Mesothelial cell of epicardium (in vitro differentiated cells): ENCODE measurements around the gene TEFM. TPM values are rescaled to one million over a fixed set of nuclear protein-coding genes. Genes with fewer than 3 reads are reported as not detected.

Experiments
- DNase-seq, 2 experiments: peaks; one replicate each; pipeline ENCODE4 v3.0.0; 2021; ENCODE audit warnings: low spot score in 2 of 2; ENCODE audit not compliant: unreplicated experiment in 2 of 2
- H3K27ac Mint-ChIP-seq: 2 replicates; pipeline ENCODE4 v1.8.0; 2021; ENCODE audit warnings: mixed read lengths
- H3K27me3 Mint-ChIP-seq: 2 replicates; pipeline ENCODE4 v1.8.0; 2021; ENCODE audit warnings: low read depth, mixed read lengths
- H3K36me3 Mint-ChIP-seq: 2 replicates; pipeline ENCODE4 v1.8.0; 2021; ENCODE audit warnings: mixed read lengths
- H3K4me1 Mint-ChIP-seq: 2 replicates; pipeline ENCODE4 v1.8.0; 2021; ENCODE audit warnings: mixed read lengths
- H3K4me3 Mint-ChIP-seq: 2 replicates; pipeline ENCODE4 v1.8.0; 2021; ENCODE audit warnings: mild to moderate bottlenecking, moderate library complexity, mixed read lengths
- H3K9me3 Mint-ChIP-seq: 2 replicates; pipeline ENCODE4 v1.8.0; 2021; ENCODE audit warnings: mixed read lengths
- CTCF ChIP-seq: fragments of 200-600 bp; sonication (generic); IDR thresholded peaks from one replicate; pipeline ENCODE4 v1.5.0; 2021; ENCODE audit warnings: antibody characterized with exemption; ENCODE audit not compliant: unreplicated experiment
- total RNA-seq: library from RNA; stranded (reverse); gene quantifications from 3 replicates; pipeline ENCODE4 v1.2.1, GENCODE V29; 2021

Gene TEFM
- total RNA-seq, 1 donor from 2014 or later, result 18.2 TPM

GRCh38 chr17:30929081-30929633 is 23.1 kb upstream of the TEFM start:
- H3K27ac Mint-ChIP-seq, result no peak overlapping the region
- DNase-seq, result no peak
- peaks cover 30% of the 10 kb centered on the region for H3K27me3 Mint-ChIP-seq
- no peaks in the 10 kb centered on the region for H3K9me3 Mint-ChIP-seq
- H3K4me3 Mint-ChIP-seq, result no peak overlapping the region
- H3K36me3 Mint-ChIP-seq, result no peaks in the 10 kb centered on the region
- no peak for TF ChIP-seq CTCF
- no peaks in the 10 kb centered on the region for H3K4me1 Mint-ChIP-seq

GRCh38 chr17:30928584-30928983 is 22.5 kb upstream of the TEFM start:
- DNase-seq, result no peak
- Mint-ChIP-seq H3K36me3 (no peaks in the 10 kb centered on the region), H3K4me1 (no peaks in the 10 kb centered on the region)

GRCh38 chr17:30927756-30928155 is 21.7 kb upstream of the TEFM start:
- no peak for TF ChIP-seq CTCF
- Mint-ChIP-seq H3K4me3 (no peak overlapping the region), H3K27me3 (peaks cover 44% of the 10 kb centered on the region), H3K4me1 (peaks cover 2% of the 10 kb centered on the region), H3K27ac (no peak overlapping the region), H3K36me3 (no peaks in the 10 kb centered on the region), H3K9me3 (no peaks in the 10 kb centered on the region)
- DNase-seq, result no peak

More at GRCh38 chr17:30928584-30928983, 22.5 kb upstream of the TEFM start:
- H3K4me3 Mint-ChIP-seq, result no peak overlapping the region
- no peak for TF ChIP-seq CTCF
- peaks cover 36% of the 10 kb centered on the region for H3K27me3 Mint-ChIP-seq
- no peak overlapping the region for H3K27ac Mint-ChIP-seq
- no peaks in the 10 kb centered on the region for H3K9me3 Mint-ChIP-seq

GRCh38 chr17:30926516-30926915 is 20.5 kb upstream of the TEFM start:
- peaks cover 53% of the 10 kb centered on the region for H3K27me3 Mint-ChIP-seq
- DNase-seq, result no peak
- no peak overlapping the region for H3K4me3 Mint-ChIP-seq
- no peak overlapping the region for H3K27ac Mint-ChIP-seq
- peaks cover 5% of the 10 kb centered on the region for H3K4me1 Mint-ChIP-seq
- H3K9me3 Mint-ChIP-seq, result no peaks in the 10 kb centered on the region
- no peaks in the 10 kb centered on the region for H3K36me3 Mint-ChIP-seq
- TF ChIP-seq CTCF, result no peak

GRCh38 chr17:30924341-30924740 is 18.3 kb upstream of the TEFM start:
- Mint-ChIP-seq H3K36me3 (no peaks in the 10 kb centered on the region), H3K9me3 (no peaks in the 10 kb centered on the region), H3K27me3 (peaks cover 70% of the 10 kb centered on the region), H3K4me1 (peaks cover 5% of the 10 kb centered on the region), H3K27ac (no peak overlapping the region), H3K4me3 (no peak overlapping the region)
- TF ChIP-seq CTCF, result no peak
- DNase-seq, result no peak
